Suprapubic skin (tissue), 4 donors: Measurements from ENCODE around the gene CHST8. TPM values are rescaled to one million over a fixed set of nuclear protein-coding genes. Genes with fewer than 3 reads are reported as not detected.
"Not testable (repeated sequence)": the region's sequence is repeated elsewhere in the genome, so short reads cannot be mapped to it uniquely, and the experiment has no call there.

Source experiments
- DNase-seq, 2 donors: peaks; one replicate each; pipeline ENCODE4 v3.0.0-alpha.2; 2019; ENCODE audit warnings: low spot score in 2 of 2
- H3K27ac ChIP-seq: fragments of 200-600 bp; sonication (generic); one replicate; pipeline ENCODE4 v1.5.1; 2019
- H3K27me3 ChIP-seq: fragments of 200-600 bp; sonication (generic); one replicate; pipeline ENCODE4 v1.5.1; 2019
- H3K36me3 ChIP-seq: fragments of 200-600 bp; sonication (generic); one replicate; pipeline ENCODE4 v1.5.1; 2019
- H3K4me1 ChIP-seq: fragments of 200-600 bp; sonication (generic); one replicate; pipeline ENCODE4 v1.5.1; 2019
- H3K4me3 ChIP-seq: fragments of 200-600 bp; sonication (generic); one replicate; pipeline ENCODE4 v1.5.1; 2019; ENCODE audit warnings: mild to moderate bottlenecking
- H3K9me3 ChIP-seq: fragments of 200-600 bp; sonication (generic); one replicate; pipeline ENCODE4 v1.5.1; 2019
- EP300 ChIP-seq: sonication (generic); formaldehyde crosslinking; IDR thresholded peaks from one replicate; pipeline ENCODE4 v1.6.1; 2017; ENCODE audit warnings: antibody characterized with exemption
- POLR2A ChIP-seq, 2 donors: fragments of 450-650 bp; IDR thresholded peaks; one replicate each; pipeline ENCODE4 v1.6.1; 2017; ENCODE audit warnings: antibody characterized with exemption in 2 of 2, mild to moderate bottlenecking in 2 of 2, moderate library complexity in 2 of 2
- POLR2AphosphoS5 ChIP-seq, 3 donors: sonication (generic); formaldehyde crosslinking; IDR thresholded peaks; one replicate each; pipeline ENCODE4 v1.6.1; 2017; ENCODE audit warnings: antibody characterized with exemption in 3 of 3
- WGBS: methylation state at CpG from one replicate; pipeline ENCODE4 v1.1.5; 2018; 5-methylcytosine and 5-hydroxymethylcytosine counted together
- total RNA-seq, 4 donors: library from RNA; depleted of rRNA; stranded (reverse); fragments of >200 nt; gene quantifications; one replicate each; pipeline ENCODE4 v1.1.0, GENCODE V29; 2016
- TF ChIP-seq, protein P1 (sequence below), 2 donors: fragments of 200-600 bp in 1 of 2; fragments of 450-650 bp in 1 of 2; sonication (generic) in 1 of 2; IDR thresholded peaks; one replicate each; pipeline ENCODE4 v1.5.1; 2016 to 2019; ENCODE audit warnings: antibody characterized with exemption in 2 of 2, mild to moderate bottlenecking in 1 of 2, moderate library complexity in 1 of 2

The CHST8 gene
- total RNA-seq, 4 donors from 2014 or later, result 0.36 TPM; not detected in 3

GRCh38 chr19:33818411-33818810, 196.7 kb downstream of the CHST8 start:
- H3K4me1 ChIP-seq, result peaks cover 58% of the 10 kb centered on the region
- no peak overlapping the region for H3K27ac ChIP-seq
- no peak overlapping the region for H3K4me3 ChIP-seq
- no peaks in the 10 kb centered on the region for H3K9me3 ChIP-seq
- peak; percentile 40 to 71 for DNase-seq
- TF ChIP-seq, protein P1, sequence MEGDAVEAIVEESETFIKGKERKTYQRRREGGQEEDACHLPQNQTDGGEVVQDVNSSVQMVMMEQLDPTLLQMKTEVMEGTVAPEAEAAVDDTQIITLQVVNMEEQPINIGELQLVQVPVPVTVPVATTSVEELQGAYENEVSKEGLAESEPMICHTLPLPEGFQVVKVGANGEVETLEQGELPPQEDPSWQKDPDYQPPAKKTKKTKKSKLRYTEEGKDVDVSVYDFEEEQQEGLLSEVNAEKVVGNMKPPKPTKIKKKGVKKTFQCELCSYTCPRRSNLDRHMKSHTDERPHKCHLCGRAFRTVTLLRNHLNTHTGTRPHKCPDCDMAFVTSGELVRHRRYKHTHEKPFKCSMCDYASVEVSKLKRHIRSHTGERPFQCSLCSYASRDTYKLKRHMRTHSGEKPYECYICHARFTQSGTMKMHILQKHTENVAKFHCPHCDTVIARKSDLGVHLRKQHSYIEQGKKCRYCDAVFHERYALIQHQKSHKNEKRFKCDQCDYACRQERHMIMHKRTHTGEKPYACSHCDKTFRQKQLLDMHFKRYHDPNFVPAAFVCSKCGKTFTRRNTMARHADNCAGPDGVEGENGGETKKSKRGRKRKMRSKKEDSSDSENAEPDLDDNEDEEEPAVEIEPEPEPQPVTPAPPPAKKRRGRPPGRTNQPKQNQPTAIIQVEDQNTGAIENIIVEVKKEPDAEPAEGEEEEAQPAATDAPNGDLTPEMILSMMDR (IDR thresholded peaks at IDR 0.05), result no peak
- TF ChIP-seq POLR2AphosphoS5 (IDR thresholded peaks at IDR 0.05) (no peak), EP300 (no peak)
- peaks cover 3% of the 10 kb centered on the region for H3K36me3 ChIP-seq
- no peaks in the 10 kb centered on the region for H3K27me3 ChIP-seq
- 80% methylated on average over 3 of the region's 4 CpGs for WGBS

DNA sequence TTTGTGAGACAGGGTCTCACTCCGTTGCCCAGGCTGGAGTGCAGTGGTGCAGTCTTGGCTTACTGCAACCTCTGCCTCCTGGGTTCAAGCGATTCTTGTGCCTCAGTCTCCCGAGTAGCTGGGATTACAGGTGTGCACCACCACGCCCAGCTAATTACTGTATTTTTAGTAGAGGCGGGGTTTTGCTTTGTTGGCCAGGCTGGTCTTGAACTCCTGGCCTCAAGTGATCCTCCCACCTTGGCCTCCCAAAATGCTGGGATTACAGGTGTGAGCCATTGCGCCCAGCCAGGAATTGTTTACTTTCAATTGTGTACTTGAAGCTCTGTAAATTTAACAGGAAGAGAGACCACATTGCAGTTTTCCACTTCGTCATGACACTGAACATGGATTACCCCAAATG, 197.3 kb downstream of the CHST8 start:
- H3K4me1 ChIP-seq, result peaks cover 58% of the 10 kb centered on the region

DNA sequence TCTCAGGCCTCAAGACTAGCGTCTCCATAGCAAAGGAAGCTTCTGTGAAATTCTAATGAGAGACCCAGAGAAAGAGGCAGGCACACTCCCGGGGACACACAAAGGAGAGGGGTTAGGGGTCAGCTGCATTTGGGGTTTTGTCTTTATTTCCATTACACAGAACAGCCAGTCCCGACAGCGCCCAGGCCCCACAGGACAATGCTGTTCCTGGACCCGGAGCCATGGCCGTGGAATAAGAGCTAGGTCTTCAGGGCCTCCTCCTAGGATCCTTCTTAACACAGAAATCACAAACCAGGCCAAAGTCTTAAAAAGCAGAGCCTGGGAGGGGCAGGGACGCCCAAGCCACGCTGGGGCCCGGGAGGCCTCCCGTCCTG, 197.7 kb downstream of the CHST8 start:
- no peak for TF ChIP-seq POLR2AphosphoS5 (IDR thresholded peaks at IDR 0.05)
- no peak for TF ChIP-seq POLR2A (IDR thresholded peaks at IDR 0.05)
- TF ChIP-seq EP300, result no peak
- TF ChIP-seq, protein P1 (IDR thresholded peaks at IDR 0.05), result no peak
- no peaks in the 10 kb centered on the region for H3K27me3 ChIP-seq
- peaks cover 58% of the 10 kb centered on the region for H3K4me1 ChIP-seq
- peak overlapping the region; percentile 41 for H3K4me3 ChIP-seq
- peak overlapping the region; percentile 91 for H3K27ac ChIP-seq
- H3K9me3 ChIP-seq, result no peaks in the 10 kb centered on the region
- no peaks in the 10 kb centered on the region for H3K36me3 ChIP-seq
- WGBS, result 48% methylated on average over 6 of the region's 10 CpGs
- peak in 1 of 2 donors; percentile 66 for DNase-seq

More for the DNA sequence above, 197.3 kb downstream of the CHST8 start:
- 88% methylated on average over 7 of the region's 7 CpGs for WGBS
- H3K4me3 ChIP-seq, H3K27me3 ChIP-seq, H3K9me3 ChIP-seq, H3K36me3 ChIP-seq: not testable (repeated sequence)
- peak overlapping the region; percentile 91 for H3K27ac ChIP-seq
- peak; percentile 26 to 41 for DNase-seq

DNA sequence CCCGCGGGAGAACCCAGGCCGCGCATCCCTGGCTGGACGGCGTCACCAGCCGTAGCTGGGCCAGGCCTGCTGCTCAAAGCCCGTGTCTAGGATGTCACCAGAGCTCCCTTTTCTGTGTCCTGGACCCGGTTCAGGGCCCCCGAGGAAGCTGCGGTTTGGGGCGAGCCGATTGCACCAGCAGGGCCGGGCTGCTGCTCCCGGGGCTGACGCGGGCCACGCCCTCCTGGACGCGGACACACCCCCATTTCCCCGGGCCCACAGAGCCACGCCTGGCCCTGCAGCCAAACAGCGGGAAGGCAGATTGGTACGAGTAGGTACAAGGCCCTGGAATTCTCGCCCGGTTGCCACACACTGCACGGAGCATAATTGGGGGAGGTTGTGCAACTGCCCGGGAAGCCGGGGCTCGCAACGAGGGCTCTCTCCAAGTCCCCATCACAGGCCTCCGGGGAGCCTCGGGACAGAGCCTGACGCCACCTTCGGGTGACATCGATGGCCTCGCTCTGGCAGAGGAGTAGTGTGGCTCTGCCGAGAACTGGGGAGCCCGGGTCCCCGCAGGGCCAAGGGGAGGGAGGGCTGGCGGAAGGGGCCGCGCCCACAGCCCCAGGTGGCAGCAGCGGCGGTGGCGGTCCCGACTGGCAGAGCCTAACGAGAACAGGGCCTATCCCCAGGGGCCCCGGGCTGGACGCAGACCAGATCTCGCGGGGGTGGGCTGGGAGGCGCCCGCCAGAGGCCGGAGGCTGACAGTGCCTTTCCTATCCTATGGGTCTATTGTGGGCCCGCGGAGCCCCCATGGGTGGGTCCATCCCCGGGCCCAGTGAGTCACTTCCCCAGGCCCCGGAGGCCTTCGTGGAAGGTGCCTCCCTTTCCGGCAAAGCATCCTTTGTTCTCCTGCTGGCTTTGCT, 198.4 kb downstream of the CHST8 start:
- Histone ChIP-seq H3K36me3 (no peaks in the 10 kb centered on the region), H3K4me1 (peaks cover 54% of the 10 kb centered on the region), H3K27me3 (no peaks in the 10 kb centered on the region), H3K9me3 (no peaks in the 10 kb centered on the region), H3K27ac (peak overlapping the region; percentile 91), H3K4me3 (peak overlapping the region; percentile 41)
- 9% methylated on average over 8 of the region's 61 CpGs for WGBS
- TF ChIP-seq EP300 (no peak), POLR2AphosphoS5 (IDR thresholded peaks at IDR 0.05) (peak in 2 of 3 donors; percentile 41 to 70)
- DNase-seq, result peak; percentile 92

DNA sequence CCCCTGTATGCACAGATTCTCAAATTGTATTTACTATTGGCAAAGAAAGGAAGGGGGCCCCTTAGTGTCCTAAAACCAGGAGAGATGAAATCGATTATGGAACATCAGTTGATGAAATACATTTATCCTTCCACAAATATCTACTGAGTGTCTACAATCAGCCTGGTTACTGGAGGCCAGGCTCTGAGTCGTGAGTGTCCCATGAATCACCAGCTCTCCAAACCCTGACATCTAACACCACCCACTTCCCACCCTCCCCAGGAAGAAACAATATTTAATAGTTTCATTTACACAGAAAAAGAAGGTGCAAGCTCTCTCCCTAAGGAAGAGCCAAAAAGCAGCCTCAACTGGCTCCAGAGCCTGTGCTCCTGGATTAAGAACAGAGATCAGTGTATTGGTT, 200.1 kb downstream of the CHST8 start:
- Histone ChIP-seq H3K27ac (no peak overlapping the region), H3K9me3 (no peaks in the 10 kb centered on the region), H3K36me3 (no peaks in the 10 kb centered on the region), H3K4me1 (peaks cover 39% of the 10 kb centered on the region), H3K27me3 (no peaks in the 10 kb centered on the region), H3K4me3 (no peak overlapping the region)
- no peak for TF ChIP-seq EP300
- no peak for TF ChIP-seq POLR2A (IDR thresholded peaks at IDR 0.05)
- TF ChIP-seq POLR2AphosphoS5 (IDR thresholded peaks at IDR 0.05), result no peak
- TF ChIP-seq, protein P1 (IDR thresholded peaks at IDR 0.05), result no peak
- 50% methylated on average over 2 of the region's 2 CpGs for whole genome bisulfite sequencing
- peak in 1 of 2 donors; percentile 17 for DNase-seq

Other genes starting within 250 kb of the CHST8 start
- 10 to 100 TPM; 37.7 to 63.0 (median 45.2) TPM for gene CEBPG, start 248.2 kb upstream of the CHST8 start, total RNA-seq
- gene PEPD, start 100.2 kb upstream of the CHST8 start, total RNA-seq, result 10 to 100 TPM; 35.2 to 73.8 (median 55.9) TPM
- gene KCTD15, start 174.9 kb downstream of the CHST8 start, total RNA-seq, result 100 to 1,000 TPM; 153 to 189 (median 171) TPM